COLO668 (cell line): ENCODE results near the gene MTG1.
A peak's percentile ranks its signal among the peaks of the same experiment; 100 is the strongest.
"Not testable (repeated sequence)": the region's sequence is repeated elsewhere in the genome, so short reads cannot be mapped to it uniquely, and the experiment has no call there.

ENCODE experiments used
- DNase-seq: peaks from one replicate; lab custom pipeline; 2025; ENCODE audit not compliant: unreplicated experiment; lab: John Stamatoyannopoulos, UW

MTG1 gene

GRCh38 chr10:133358925-133359310 lies 35.0 kb upstream of the MTG1 start:
- DNase-seq = no peak

GRCh38 chr10:133359554-133359971 lies 34.4 kb upstream of the MTG1 start:
- DNase-seq = peak; percentile 79

GRCh38 chr10:133359972-133360610 lies 33.9 kb upstream of the MTG1 start:
- peak; percentile 6 for DNase-seq

GRCh38 chr10:133361227-133361626 lies 32.7 kb upstream of the MTG1 start:
- DNase-seq = no peak

GRCh38 chr10:133361773-133362441 lies 32.0 kb upstream of the MTG1 start:
- DNase-seq = no peak

- no peak for DNase-seq
Observed at GRCh38 chr10:133362846-133363245, 31.1 kb upstream of the MTG1 start.

- DNase-seq = no peak
Observed at GRCh38 chr10:133364645-133365431, 29.1 kb upstream of the MTG1 start.

GRCh38 chr10:133365461-133366129 lies 28.4 kb upstream of the MTG1 start:
- DNase-seq = no peak

- no peak for DNase-seq
Observed at GRCh38 chr10:133366130-133366478, 27.9 kb upstream of the MTG1 start.

- DNase-seq = no peak
Observed at GRCh38 chr10:133366751-133367150, 27.2 kb upstream of the MTG1 start.

GRCh38 chr10:133367461-133367860 lies 26.5 kb upstream of the MTG1 start:
- not testable (repeated sequence) for DNase-seq

GRCh38 chr10:133368153-133368552 lies 25.8 kb upstream of the MTG1 start:
- DNase-seq = no peak

GRCh38 chr10:133370030-133370786 lies 23.7 kb upstream of the MTG1 start:
- DNase-seq = no peak

- no peak for DNase-seq
Observed at GRCh38 chr10:133372507-133372906, 21.4 kb upstream of the MTG1 start.

GRCh38 chr10:133373174-133374090 lies 20.5 kb upstream of the MTG1 start, which contains the start of gene ECHS1:
Gene ECHS1, minus strand, starts transcription at chr10:133373354. Its CDS starts 21 bp downstream, at chr10:133373333.
- DNase-seq = peak; percentile 91

- DNase-seq = no peak
Observed at GRCh38 chr10:133375357-133376115, 18.4 kb upstream of the MTG1 start.

- DNase-seq = not testable (repeated sequence)
Observed at GRCh38 chr10:133376183-133376582, 17.8 kb upstream of the MTG1 start.

- no peak for DNase-seq
Observed at GRCh38 chr10:133377025-133377817, 16.7 kb upstream of the MTG1 start.
